ENCODE results near the gene RMC1. TPM values are rescaled to one million over a fixed set of nuclear protein-coding genes. Genes with fewer than 3 reads are reported as not detected.
"Not testable (repeated sequence)": the region's sequence is repeated elsewhere in the genome, so short reads cannot be mapped to it uniquely, and the experiment has no call there.

Gene RMC1
- total RNA-seq, 1 experiment from 2014 or later: 38.4 TPM

- H3K27ac ChIP-seq (ENCODE audit: low read depth, low read length); H3K27me3 ChIP-seq (ENCODE audit: insufficient read depth, low read length); H3K4me3 ChIP-seq (replicated peaks in 1 of 2; ENCODE audit: low read depth in 1 of 2, low read length in 2 of 2); H4K20me1 ChIP-seq (ENCODE audit: insufficient read depth); CTCF ChIA-PET; H3K4me2 ChIP-seq (ENCODE audit: low read length); BruUV-seq (replicated peaks); H3K9me3 ChIP-seq (ENCODE audit: control insufficient read depth in 1 of 2, insufficient read depth in 1 of 2, low read depth in 1 of 2, low read length in 2 of 2); DNase-seq (ENCODE audit: low read depth, low spot score); H3K9me2 ChIP-seq (ENCODE audit: insufficient read depth); RAD21 ChIA-PET (ENCODE audit: low non-redundant PET in 1 of 2, low total read pairs in 2 of 2, uncharacterized antibody in 2 of 2, unreplicated experiment in 2 of 2); H2AFZ ChIP-seq (ENCODE audit: low read depth, low read length, poor library complexity, severe bottlenecking); ATAC-seq; intact Hi-C loops (cut with micrococcal nuclease); H3K9ac ChIP-seq (ENCODE audit: low read length); POLR2A ChIA-PET: not testable (repeated sequence)
- Histone ChIP-seq H3K4me1 (ENCODE audit: control insufficient read depth in 1 of 2, insufficient read depth in 2 of 2, low read length in 2 of 2) (peaks cover 0 to 12% of the 10 kb centered on the region in 2 experiments; a peak in 2 of 4 replicates), H3K79me2 (ENCODE audit: insufficient read depth, low read length) (peaks cover 48% of the 10 kb centered on the region), H3K36me3 (ENCODE audit: control insufficient read depth in 1 of 2, insufficient read depth in 2 of 2, low read length in 2 of 2) (peaks cover 0 to 12% of the 10 kb centered on the region in 2 experiments; a peak in 3 of 4 replicates)
These were observed 74.2 kb downstream of the RMC1 start for GRCh38 chr18:23577521-23577920.

GRCh38 chr18:23578067-23578701 is 74.9 kb downstream of the RMC1 start:
- intact Hi-C loops (cut with micrococcal nuclease): no loop called here
- Histone ChIP-seq H3K27ac (ENCODE audit: low read depth, low read length) (no peak overlapping the region), H3K9ac (ENCODE audit: low read length) (no peak overlapping the region), H3K4me2 (ENCODE audit: low read length) (no peak overlapping the region), H3K9me3 (ENCODE audit: control insufficient read depth in 1 of 2, insufficient read depth in 1 of 2, low read depth in 1 of 2, low read length in 2 of 2) (no peaks in the 10 kb centered on the region), H4K20me1 (ENCODE audit: insufficient read depth) (no peaks in the 10 kb centered on the region), H3K4me3 (replicated peaks in 1 of 2; ENCODE audit: low read depth in 1 of 2, low read length in 2 of 2) (no peak overlapping the region), H3K27me3 (ENCODE audit: insufficient read depth, low read length) (no peaks in the 10 kb centered on the region), H2AFZ (ENCODE audit: low read depth, low read length, poor library complexity, severe bottlenecking) (no peak overlapping the region), H3K36me3 (ENCODE audit: control insufficient read depth in 1 of 2, insufficient read depth in 2 of 2, low read length in 2 of 2) (peaks cover 0 to 12% of the 10 kb centered on the region in 2 experiments; a peak in 2 of 4 replicates), H3K9me2 (ENCODE audit: insufficient read depth) (no peaks in the 10 kb centered on the region), H3K4me1 (ENCODE audit: control insufficient read depth in 1 of 2, insufficient read depth in 2 of 2, low read length in 2 of 2) (peaks cover 0 to 12% of the 10 kb centered on the region in 2 experiments; a peak in 2 of 4 replicates), H3K79me2 (ENCODE audit: insufficient read depth, low read length) (peaks cover 55% of the 10 kb centered on the region)
- TF ChIP-seq CEBPB (IDR thresholded peaks at IDR 0.05; ENCODE audit: low read depth): no peak
- ChIA-PET POLR2A (no interaction called here), RAD21 (ENCODE audit: low non-redundant PET in 1 of 2, low total read pairs in 2 of 2, uncharacterized antibody in 2 of 2, unreplicated experiment in 2 of 2) (no interaction called here), CTCF (no interaction called here)
- ATAC-seq (no peak), DNase-seq (ENCODE audit: low read depth, low spot score) (no peak)
- BruUV-seq (replicated peaks): no TSS peak

Measured in HCT116 (cell line).